DOHH2 (cell line): Measurements from ENCODE around the gene NHP2.

Experiments
- H3F3A ChIP-seq: fragments of 200-600 bp; sonication (generic), shearing (Covaris generic); 2 replicates; pipeline ENCODE4 v1.6.0; 2016; ENCODE audit warnings: antibody characterized with exemption, mild to moderate bottlenecking; ENCODE audit not compliant: control insufficient read depth, insufficient read depth
- H3K27ac ChIP-seq: fragments of 200-600 bp; sonication (generic); 2 replicates; pipeline ENCODE4 v1.5.1; 2014; ENCODE audit warnings: low read depth, mild to moderate bottlenecking, low read length, moderate library complexity
- H3K27me3 ChIP-seq: fragments of 200-600 bp; sonication (generic); 2 replicates; pipeline ENCODE4 v1.6.1; 2014; ENCODE audit warnings: mild to moderate bottlenecking, low read length, mixed read lengths; ENCODE audit not compliant: control insufficient read depth
- H3K36me3 ChIP-seq: fragments of 200-600 bp; sonication (generic); 2 replicates; pipeline ENCODE4 v1.6.1; 2014; ENCODE audit warnings: mild to moderate bottlenecking, low read length, moderate library complexity, mixed read lengths; ENCODE audit not compliant: control insufficient read depth
- H3K4me1 ChIP-seq: fragments of 200-600 bp; sonication (generic); 2 replicates; pipeline ENCODE4 v1.6.1; 2014; ENCODE audit warnings: mild to moderate bottlenecking, low read length, mixed read lengths; ENCODE audit not compliant: control insufficient read depth
- H3K4me2 ChIP-seq: fragments of 200-600 bp; sonication (generic); 2 replicates; pipeline ENCODE4 v1.6.0; 2014; ENCODE audit warnings: mild to moderate bottlenecking, low read length, moderate library complexity
- H3K4me3 ChIP-seq: fragments of 200-600 bp; sonication (generic); 2 replicates; pipeline ENCODE4 v1.5.1; 2014; ENCODE audit warnings: mild to moderate bottlenecking, low read length, mixed read lengths
- H3K79me2 ChIP-seq: fragments of 200-600 bp; sonication (generic); 2 replicates; pipeline ENCODE4 v1.6.1; 2014; ENCODE audit warnings: mild to moderate bottlenecking, low read length, mixed read lengths; ENCODE audit not compliant: control insufficient read depth
- H3K9me2 ChIP-seq: fragments of 200-600 bp; sonication (generic); replicated peaks from 2 replicates; pipeline ENCODE4 v1.6.1; 2014; ENCODE audit warnings: mild to moderate bottlenecking, low read length, mixed read lengths; ENCODE audit not compliant: control insufficient read depth
- H3K9me3 ChIP-seq: fragments of 200-600 bp; sonication (generic); 2 replicates; pipeline ENCODE4 v1.6.1; 2014; ENCODE audit warnings: antibody characterized with exemption, low read length, mixed read lengths; ENCODE audit not compliant: control insufficient read depth, insufficient read depth
- H4K20me1 ChIP-seq: fragments of 200-600 bp; sonication (generic); 2 replicates; pipeline ENCODE4 v1.6.0; 2014; ENCODE audit warnings: low read depth, mild to moderate bottlenecking, antibody characterized with exemption, low read length, moderate library complexity; ENCODE audit not compliant: control insufficient read depth, insufficient read depth
- EZH2phosphoT487 ChIP-seq: fragments of 200-600 bp; sonication (generic); IDR thresholded peaks from 2 replicates; pipeline ENCODE4 v1.6.1; 2017; ENCODE audit warnings: borderline replicate concordance, mild to moderate bottlenecking, antibody characterized with exemption, low read length, moderate library complexity, mixed read lengths
- TF ChIP-seq, protein P1 (sequence below): fragments of 200-600 bp; sonication (generic); IDR thresholded peaks from one replicate; pipeline ENCODE4 v1.5.1; 2014; ENCODE audit warnings: antibody characterized with exemption, mild to moderate bottlenecking, low read depth, low read length; ENCODE audit not compliant: poor library complexity, severe bottlenecking

NHP2 gene

DNA sequence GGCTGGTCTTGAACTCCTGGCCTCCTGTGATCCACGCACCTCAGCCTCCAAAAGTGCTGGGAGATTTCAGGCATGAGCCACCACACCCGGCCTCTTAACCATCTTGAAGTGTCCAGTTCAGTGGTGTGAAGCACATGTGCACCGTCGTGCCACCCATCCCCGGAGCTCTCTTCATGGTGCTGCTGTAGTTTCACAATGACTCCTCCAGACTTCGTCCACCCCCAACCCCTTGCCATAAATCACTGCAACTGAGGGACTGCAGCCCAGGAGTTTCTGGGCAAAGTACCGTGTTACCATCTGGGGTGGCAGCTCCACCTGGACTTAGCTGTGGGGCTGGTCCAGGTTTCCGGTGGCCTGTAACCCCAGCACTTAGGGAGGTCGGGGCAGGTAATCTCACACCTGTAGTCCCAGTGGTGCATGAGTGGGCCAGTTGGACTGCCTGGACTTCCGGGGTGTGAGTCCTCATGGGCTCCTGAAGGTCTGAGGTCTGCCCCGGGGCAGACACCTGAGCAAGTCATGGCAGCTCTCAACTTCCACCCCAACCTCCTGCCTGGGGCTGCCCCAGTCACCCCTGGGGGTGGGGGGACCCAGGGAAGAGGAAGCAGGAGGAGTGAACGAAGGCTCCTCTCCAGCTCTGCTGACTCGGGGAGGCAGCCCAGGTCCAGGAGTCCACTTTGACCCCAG, 47.0 kb downstream of the NHP2 start:
- H3K27me3 ChIP-seq = no peaks in the 10 kb centered on the region
- H3F3A ChIP-seq = 0 out of 2 replicates have a peak, but pooled peaks cover under 1% of the 10 kb centered on the region
- H3K4me3 ChIP-seq = no peak overlapping the region
- no peaks in the 10 kb centered on the region for H3K9me3 ChIP-seq
- no peaks in the 10 kb centered on the region for H3K36me3 ChIP-seq
- TF ChIP-seq, protein P1, sequence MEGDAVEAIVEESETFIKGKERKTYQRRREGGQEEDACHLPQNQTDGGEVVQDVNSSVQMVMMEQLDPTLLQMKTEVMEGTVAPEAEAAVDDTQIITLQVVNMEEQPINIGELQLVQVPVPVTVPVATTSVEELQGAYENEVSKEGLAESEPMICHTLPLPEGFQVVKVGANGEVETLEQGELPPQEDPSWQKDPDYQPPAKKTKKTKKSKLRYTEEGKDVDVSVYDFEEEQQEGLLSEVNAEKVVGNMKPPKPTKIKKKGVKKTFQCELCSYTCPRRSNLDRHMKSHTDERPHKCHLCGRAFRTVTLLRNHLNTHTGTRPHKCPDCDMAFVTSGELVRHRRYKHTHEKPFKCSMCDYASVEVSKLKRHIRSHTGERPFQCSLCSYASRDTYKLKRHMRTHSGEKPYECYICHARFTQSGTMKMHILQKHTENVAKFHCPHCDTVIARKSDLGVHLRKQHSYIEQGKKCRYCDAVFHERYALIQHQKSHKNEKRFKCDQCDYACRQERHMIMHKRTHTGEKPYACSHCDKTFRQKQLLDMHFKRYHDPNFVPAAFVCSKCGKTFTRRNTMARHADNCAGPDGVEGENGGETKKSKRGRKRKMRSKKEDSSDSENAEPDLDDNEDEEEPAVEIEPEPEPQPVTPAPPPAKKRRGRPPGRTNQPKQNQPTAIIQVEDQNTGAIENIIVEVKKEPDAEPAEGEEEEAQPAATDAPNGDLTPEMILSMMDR = no peak
- TF ChIP-seq EZH2phosphoT487 = no peak
- no peak overlapping the region for H3K4me2 ChIP-seq
- peaks cover 28% of the 10 kb centered on the region for H3K4me1 ChIP-seq
- H3K79me2 ChIP-seq = no peaks in the 10 kb centered on the region
- no peaks in the 10 kb centered on the region for H4K20me1 ChIP-seq
- no peak overlapping the region for H3K27ac ChIP-seq
- no peaks in the 10 kb centered on the region for H3K9me2 ChIP-seq

DNA sequence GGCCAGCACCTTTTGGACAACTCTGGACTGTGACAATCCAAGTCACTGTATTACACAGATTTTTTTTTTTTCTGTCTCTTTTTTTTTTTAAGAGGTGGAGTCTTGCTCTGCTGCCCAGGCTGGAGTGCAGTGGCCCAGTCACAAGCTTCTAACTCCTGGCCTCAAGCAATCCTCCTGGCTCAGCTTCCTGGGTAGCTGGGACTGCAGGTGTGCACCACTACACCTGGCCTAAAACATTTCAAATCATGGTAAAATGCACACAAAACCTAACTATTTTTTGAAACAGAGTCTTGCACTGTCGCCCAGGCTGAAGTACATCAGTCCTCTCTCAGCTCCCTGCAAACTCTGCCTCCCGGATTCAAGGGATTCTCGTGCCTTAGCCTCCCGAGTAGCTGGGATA, 47.6 kb downstream of the NHP2 start:
- H3K4me3 ChIP-seq = no peak overlapping the region
- no peak overlapping the region for H3K27ac ChIP-seq
- no peaks in the 10 kb centered on the region for H3K79me2 ChIP-seq
- no peak overlapping the region for H3K4me2 ChIP-seq
- no peaks in the 10 kb centered on the region for H4K20me1 ChIP-seq
- no peaks in the 10 kb centered on the region for H3K9me2 ChIP-seq
- no peaks in the 10 kb centered on the region for H3K36me3 ChIP-seq
- no peaks in the 10 kb centered on the region for H3K9me3 ChIP-seq
- H3K27me3 ChIP-seq = no peaks in the 10 kb centered on the region
- H3K4me1 ChIP-seq = peaks cover 28% of the 10 kb centered on the region
- TF ChIP-seq, protein P1 = no peak
- no peak for TF ChIP-seq EZH2phosphoT487
- H3F3A ChIP-seq = no peaks in the 10 kb centered on the region

DNA sequence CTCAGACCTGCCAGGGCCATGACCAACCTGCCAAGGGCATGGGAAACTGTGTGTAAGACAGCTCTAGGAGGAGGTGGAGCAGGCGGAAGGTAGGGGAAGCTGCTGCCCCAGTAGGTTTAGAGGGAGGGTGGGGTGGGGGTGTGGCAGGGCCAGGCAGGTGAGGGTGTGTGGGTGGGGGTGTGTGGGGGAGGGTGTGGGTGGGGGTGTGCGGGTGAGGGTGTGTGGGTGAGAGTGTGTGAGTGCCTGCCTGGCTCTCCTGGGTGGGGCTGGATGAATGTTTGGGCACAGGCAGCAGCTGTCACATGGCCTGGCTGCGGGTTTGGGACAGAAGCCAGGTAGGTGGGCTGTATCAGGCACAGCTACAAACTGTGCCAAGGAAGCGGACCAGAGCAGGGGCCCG, 49.2 kb downstream of the NHP2 start:
- no peaks in the 10 kb centered on the region for H3K36me3 ChIP-seq
- no peak overlapping the region for H3K4me2 ChIP-seq
- no peak for TF ChIP-seq EZH2phosphoT487
- TF ChIP-seq, protein P1 = no peak
- no peaks in the 10 kb centered on the region for H3K9me3 ChIP-seq
- H3F3A ChIP-seq = no peaks in the 10 kb centered on the region
- H3K79me2 ChIP-seq = no peaks in the 10 kb centered on the region
- no peaks in the 10 kb centered on the region for H3K9me2 ChIP-seq
- no peaks in the 10 kb centered on the region for H3K27me3 ChIP-seq
- H3K4me3 ChIP-seq = no peak overlapping the region
- peaks cover 28% of the 10 kb centered on the region for H3K4me1 ChIP-seq
- no peak overlapping the region for H3K27ac ChIP-seq
- H4K20me1 ChIP-seq = no peaks in the 10 kb centered on the region
